ENCODE results near the gene NELFCD.

The NELFCD gene

GRCh38 chr20:58985656-58986055 lies 4.6 kb downstream of the NELFCD start:
- H3K27ac ChIP-seq (ENCODE audit: low read length): no peak overlapping the region
- H2AFZ ChIP-seq (ENCODE audit: low read depth, low read length): no peak overlapping the region
- H4K20me1 ChIP-seq (ENCODE audit: insufficient read depth, low read length): peaks cover 54% of the 10 kb centered on the region
- H3K9me3 ChIP-seq (ENCODE audit: insufficient read depth, low read length, severe bottlenecking): no peaks in the 10 kb centered on the region
- H3K27me3 ChIP-seq (ENCODE audit: insufficient read depth, low read length, poor library complexity): no peaks in the 10 kb centered on the region
- peaks cover 61% of the 10 kb centered on the region for H3K79me2 ChIP-seq (ENCODE audit: insufficient read depth, low read length)
- ATAC-seq (ENCODE audit: insufficient read depth, low read depth) (no peak), DNase-seq (no peak)
- no peak overlapping the region for H3K9ac ChIP-seq (ENCODE audit: low read depth, low read length)
- no peak for TF ChIP-seq EZH2 (IDR thresholded peaks at IDR 0.05; ENCODE audit: borderline replicate concordance, low read depth, low read length, severe bottlenecking)
- TF ChIP-seq CTCF (IDR thresholded peaks at IDR 0.05; ENCODE audit: borderline replicate concordance, extremely low read depth, low read length, poor library complexity, severe bottlenecking): no peak
- H3K4me2 ChIP-seq (ENCODE audit: insufficient read depth, low read length): no peak overlapping the region
- H3K4me3 ChIP-seq (ENCODE audit: low read depth in 1 of 2, low read length in 2 of 2): no peak overlapping the region
- H3K4me1 ChIP-seq (ENCODE audit: insufficient read depth, low read length): peaks cover 28% of the 10 kb centered on the region
- H3K36me3 ChIP-seq (ENCODE audit: insufficient read depth, low read length): peaks cover 64% of the 10 kb centered on the region

- Histone ChIP-seq H4K20me1 (ENCODE audit: insufficient read depth, low read length) (peaks cover 59% of the 10 kb centered on the region), H2AFZ (ENCODE audit: low read depth, low read length) (no peak overlapping the region), H3K27me3 (ENCODE audit: insufficient read depth, low read length, poor library complexity) (no peaks in the 10 kb centered on the region), H3K4me3 (ENCODE audit: low read depth in 1 of 2, low read length in 2 of 2) (no peak overlapping the region), H3K9ac (ENCODE audit: low read depth, low read length) (no peak overlapping the region), H3K36me3 (ENCODE audit: insufficient read depth, low read length) (peaks cover 72% of the 10 kb centered on the region), H3K9me3 (ENCODE audit: insufficient read depth, low read length, severe bottlenecking) (no peaks in the 10 kb centered on the region), H3K27ac (ENCODE audit: low read length) (no peak overlapping the region), H3K4me2 (ENCODE audit: insufficient read depth, low read length) (no peak overlapping the region), H3K79me2 (ENCODE audit: insufficient read depth, low read length) (peaks cover 58% of the 10 kb centered on the region), H3K4me1 (ENCODE audit: insufficient read depth, low read length) (peaks cover 26% of the 10 kb centered on the region)
- ATAC-seq (ENCODE audit: insufficient read depth, low read depth): no peak
- TF ChIP-seq CTCF (IDR thresholded peaks at IDR 0.05; ENCODE audit: borderline replicate concordance, extremely low read depth, low read length, poor library complexity, severe bottlenecking) (no peak), EZH2 (IDR thresholded peaks at IDR 0.05; ENCODE audit: borderline replicate concordance, low read depth, low read length, severe bottlenecking) (no peak)
- DNase-seq: no peak
Observed at GRCh38 chr20:58986286-58986967, 5.4 kb downstream of the NELFCD start.

- Histone ChIP-seq H3K27me3 (ENCODE audit: insufficient read depth, low read length, poor library complexity) (no peaks in the 10 kb centered on the region), H3K27ac (ENCODE audit: low read length) (no peak overlapping the region), H3K36me3 (ENCODE audit: insufficient read depth, low read length) (peaks cover 78% of the 10 kb centered on the region), H2AFZ (ENCODE audit: low read depth, low read length) (no peak overlapping the region), H3K9me3 (ENCODE audit: insufficient read depth, low read length, severe bottlenecking) (no peaks in the 10 kb centered on the region), H3K9ac (ENCODE audit: low read depth, low read length) (no peak overlapping the region), H3K79me2 (ENCODE audit: insufficient read depth, low read length) (peaks cover 52% of the 10 kb centered on the region), H3K4me3 (ENCODE audit: low read depth in 1 of 2, low read length in 2 of 2) (no peak overlapping the region), H3K4me1 (ENCODE audit: insufficient read depth, low read length) (peaks cover 22% of the 10 kb centered on the region), H4K20me1 (ENCODE audit: insufficient read depth, low read length) (peaks cover 59% of the 10 kb centered on the region), H3K4me2 (ENCODE audit: insufficient read depth, low read length) (no peak overlapping the region)
- ATAC-seq (ENCODE audit: insufficient read depth, low read depth) (no peak), DNase-seq (no peak)
- TF ChIP-seq EZH2 (IDR thresholded peaks at IDR 0.05; ENCODE audit: borderline replicate concordance, low read depth, low read length, severe bottlenecking) (no peak), CTCF (IDR thresholded peaks at IDR 0.05; ENCODE audit: borderline replicate concordance, extremely low read depth, low read length, poor library complexity, severe bottlenecking) (no peak)
Observed at GRCh38 chr20:58986968-58987517, 6.0 kb downstream of the NELFCD start.
